Inferior parietal cortex (tissue), 1 donor: ENCODE measurements around the gene DNAH7.

ENCODE experiments used
- DNase-seq: peaks from one replicate; pipeline ENCODE4 v3.0.0-alpha.2; 2016; ENCODE audit errors: extremely low spot score

The DNAH7 gene

GRCh38 chr2:195813421-195813820, 255.2 kb downstream of the DNAH7 start:
- DNase-seq = no peak

GRCh38 chr2:195810340-195811098, 258.1 kb downstream of the DNAH7 start:
- DNase-seq = no peak

- no peak for DNase-seq
These were observed 260.4 kb downstream of the DNAH7 start for GRCh38 chr2:195808189-195808588.

DNA sequence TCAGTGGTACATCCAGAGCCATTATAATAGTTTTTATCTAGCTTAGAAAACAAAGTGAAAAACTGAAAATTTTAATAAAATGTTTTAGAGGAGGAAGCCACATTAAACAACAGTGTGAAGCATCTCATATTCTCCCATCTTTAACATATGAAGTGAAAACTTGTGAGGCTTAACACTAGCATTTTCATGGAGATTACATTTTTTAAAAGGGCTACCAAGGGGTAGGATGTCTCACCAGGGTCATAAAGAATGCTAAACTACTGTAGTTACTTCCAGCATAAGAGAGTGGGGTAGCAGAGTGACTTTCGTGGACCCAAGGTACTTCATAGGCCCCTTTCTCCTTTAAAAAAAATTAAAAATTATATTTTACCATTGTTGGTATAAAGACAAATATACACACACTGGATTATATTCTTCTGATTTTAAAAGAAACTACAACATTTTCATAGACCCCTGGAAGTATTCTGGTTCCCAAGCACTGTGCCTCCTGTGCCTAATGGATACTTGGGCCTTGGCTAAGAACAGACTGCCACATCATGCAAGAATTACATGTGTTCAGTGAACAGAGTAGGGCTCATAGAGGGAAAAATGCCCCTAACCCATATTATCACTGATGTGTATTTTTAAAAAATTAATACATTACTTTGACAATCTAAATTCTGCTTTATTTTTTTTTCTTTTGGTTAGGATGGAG, 263.2 kb downstream of the DNAH7 start:
- no peak for DNase-seq

GRCh38 chr2:195795879-195796278, 272.8 kb downstream of the DNAH7 start:
- no peak for DNase-seq

GRCh38 chr2:195793881-195794280, 274.8 kb downstream of the DNAH7 start:
- no peak for DNase-seq

GRCh38 chr2:195782156-195782555, 286.5 kb downstream of the DNAH7 start:
- DNase-seq = no peak

GRCh38 chr2:195779491-195779890, 289.1 kb downstream of the DNAH7 start:
- DNase-seq = no peak

GRCh38 chr2:195769975-195770374, 298.7 kb downstream of the DNAH7 start:
- no peak for DNase-seq

DNA sequence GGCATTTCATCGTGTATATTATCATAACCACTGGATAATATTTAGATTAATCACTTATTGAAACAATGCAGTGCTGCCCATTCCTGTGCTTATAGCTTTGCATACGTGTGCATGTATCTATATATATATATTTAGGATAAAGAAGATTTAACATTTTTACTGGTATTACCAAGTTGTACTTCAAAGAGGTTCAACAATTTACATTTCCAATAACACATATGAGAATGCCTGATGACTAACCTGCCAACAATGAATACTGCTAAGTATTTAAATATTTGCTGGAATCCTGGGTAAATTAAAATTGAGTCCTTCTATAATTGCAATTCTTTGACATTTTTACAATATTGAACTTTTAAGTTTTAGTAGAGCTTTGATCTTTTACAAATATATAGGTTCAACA, 300.2 kb downstream of the DNAH7 start:
- no peak for DNase-seq

- no peak for DNase-seq
These were observed 301.9 kb downstream of the DNAH7 start for GRCh38 chr2:195766691-195767090.

GRCh38 chr2:195763866-195764265, 304.8 kb downstream of the DNAH7 start:
- no peak for DNase-seq

DNA sequence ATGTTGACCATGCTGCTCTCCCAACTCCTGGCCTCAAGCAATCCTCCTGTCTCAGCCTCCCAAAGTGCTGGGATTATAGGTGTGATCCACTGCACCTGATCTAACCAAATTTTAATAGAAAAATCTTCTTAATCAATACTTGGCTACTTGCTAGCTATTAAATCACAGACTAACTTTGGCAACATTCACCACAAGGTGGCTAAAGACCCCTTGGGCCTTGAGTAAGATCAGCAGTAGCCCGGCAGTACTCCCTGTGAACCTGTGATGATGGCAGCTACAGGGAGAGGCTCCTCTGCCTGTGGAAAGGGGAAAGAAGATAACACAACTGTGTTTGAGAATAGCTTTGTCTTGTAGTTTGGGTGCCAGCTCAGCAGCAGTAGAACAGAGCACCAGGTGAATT, 308.8 kb downstream of the DNAH7 start:
- no peak for DNase-seq

- DNase-seq = no peak
These were observed 309.8 kb downstream of the DNAH7 start for GRCh38 chr2:195758846-195759245.

DNA sequence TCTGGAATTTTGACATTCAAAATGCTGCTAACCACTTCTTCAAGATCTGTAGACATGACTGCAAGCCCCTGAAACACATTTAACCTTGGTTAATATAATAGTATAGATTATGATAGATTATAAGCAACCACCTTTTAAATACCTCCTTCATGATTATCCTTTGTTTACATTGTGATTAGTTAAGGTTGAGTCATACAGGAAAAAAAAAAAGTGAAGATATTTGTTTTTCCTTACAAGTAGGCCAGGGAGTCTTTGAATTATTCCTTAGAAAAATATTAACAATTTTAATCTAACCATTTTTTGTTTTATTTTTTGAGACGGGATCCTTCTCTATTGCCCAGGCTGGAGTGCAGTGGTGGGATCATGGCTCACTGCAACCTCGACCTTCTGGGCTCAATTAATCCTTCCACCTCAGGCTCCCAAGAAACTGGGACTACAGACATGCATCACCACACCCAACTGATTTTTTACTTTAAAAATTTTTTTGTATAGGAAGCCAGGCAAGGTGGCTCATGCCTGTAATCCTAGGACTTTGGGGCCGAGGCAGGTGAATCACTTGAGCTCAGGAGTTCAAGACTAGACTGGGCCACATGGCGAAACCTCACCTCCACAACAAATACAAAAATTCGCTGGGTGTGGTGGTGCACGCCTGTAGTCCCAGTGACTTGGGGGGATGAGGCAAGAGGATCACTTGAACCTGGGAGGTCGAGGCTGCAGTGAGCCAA, 312.3 kb downstream of the DNAH7 start:
- no peak for DNase-seq

GRCh38 chr2:195741191-195741590, 327.4 kb downstream of the DNAH7 start:
- no peak for DNase-seq

DNA sequence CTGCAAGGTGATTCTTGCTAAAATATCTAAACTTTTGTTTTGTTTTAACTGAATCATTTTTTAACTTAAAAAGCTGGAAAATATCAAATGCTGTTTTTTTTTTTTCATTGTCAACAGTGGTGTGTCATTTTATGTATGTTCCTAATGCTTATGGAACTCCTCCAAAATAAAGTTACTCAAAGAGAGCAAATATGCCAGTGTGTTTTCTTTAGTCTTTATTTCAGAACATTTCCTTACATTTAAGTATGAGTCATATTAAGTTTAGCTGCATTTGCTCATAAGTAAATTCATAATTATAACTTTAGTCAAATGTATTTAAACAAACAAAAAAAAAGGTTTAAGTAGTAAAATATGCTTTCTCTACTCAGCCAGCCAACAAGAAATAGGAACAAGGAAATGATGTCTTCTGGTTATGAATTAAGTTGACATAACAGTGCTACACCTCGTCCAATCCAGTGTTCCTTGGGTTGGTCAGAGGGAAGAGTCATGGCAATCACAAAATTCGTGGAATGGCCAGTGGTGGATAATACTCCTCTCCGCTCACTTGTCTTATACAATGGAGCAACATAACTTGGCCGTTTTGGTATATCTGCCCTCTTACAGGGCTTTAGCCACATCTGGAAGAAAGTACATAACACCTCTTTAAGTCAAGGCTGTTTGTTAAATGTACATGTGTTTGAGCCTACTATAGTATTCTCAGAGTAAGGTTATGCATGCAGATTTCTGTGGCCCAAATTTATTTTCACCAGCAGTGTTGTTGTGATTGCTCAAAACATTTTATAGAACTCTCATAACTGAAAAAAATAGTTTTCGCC, 330.9 kb downstream of the DNAH7 start:
- DNase-seq = no peak

- DNase-seq = no peak
These were observed 333.3 kb downstream of the DNAH7 start for GRCh38 chr2:195735347-195735746.

- no peak for DNase-seq
These were observed 333.7 kb downstream of the DNAH7 start for GRCh38 chr2:195734931-195735330.

- no peak for DNase-seq
These were observed 334.2 kb downstream of the DNAH7 start for GRCh38 chr2:195734395-195734794.

DNA sequence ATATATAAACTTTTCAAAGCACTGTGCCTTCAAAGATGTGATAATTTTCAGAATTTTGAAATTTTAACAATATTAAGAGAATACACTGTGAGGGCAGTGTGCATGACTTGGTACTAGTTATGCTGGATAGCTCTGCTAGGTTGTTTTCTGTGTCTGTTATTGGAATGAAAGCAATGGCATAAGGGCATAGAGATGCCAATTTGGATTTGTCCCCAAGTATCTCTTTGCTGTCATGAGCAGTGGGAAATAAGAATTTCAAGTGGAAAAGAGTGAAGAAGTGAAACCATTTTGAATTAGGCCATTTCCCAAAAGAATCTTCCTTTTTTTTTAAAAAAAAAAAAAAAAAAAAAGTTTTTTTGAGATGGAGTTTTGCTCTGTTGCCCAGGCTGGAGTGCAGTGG, 334.8 kb downstream of the DNAH7 start:
- DNase-seq = no peak

GRCh38 chr2:195732574-195732973, 336.1 kb downstream of the DNAH7 start:
- DNase-seq = no peak
